ENCODE results near the gene ANP32E.
"Not testable (repeated sequence)": the region's sequence is repeated elsewhere in the genome, so short reads cannot be mapped to it uniquely, and the experiment has no call there.

ANP32E gene

GRCh38 chr1:150237746-150238145 is 1.8 kb upstream of the ANP32E start:
- Histone ChIP-seq H3K36me3 (ENCODE audit: control insufficient read depth in 2 of 2, insufficient read depth in 1 of 2, low read length in 2 of 2) (no peaks in the 10 kb centered on the region), H3K9me3 (ENCODE audit: control insufficient read depth, insufficient read depth, low read depth, low read length) (no peaks in the 10 kb centered on the region), H3K27ac (ENCODE audit: extremely low read depth, low read depth, low read length) (no peak overlapping the region), H3K4me1 (ENCODE audit: control insufficient read depth, insufficient read depth, low read length) (no peaks in the 10 kb centered on the region; the same call in 1 of the 2 replicates), H3K4me3 (ENCODE audit: low read depth, low read length) (no peak overlapping the region)
- CTCF ChIA-PET = interaction anchor here (1.0 kb wide), 1 partner anchor 19 kb away, joined by 3 read pairs; no protein-coding TSS in a partner anchor
- TF ChIP-seq ZNF596 (tag by site-specific recombination; IDR thresholded peaks at IDR 0.05) (no peak), ZNF777 (tag by site-specific recombination; IDR thresholded peaks at IDR 0.05; ENCODE audit: borderline replicate concordance) (no peak), ZNF580 (tag by site-specific recombination; IDR thresholded peaks at IDR 0.05) (no peak), ZNF433 (tag by site-specific recombination; IDR thresholded peaks at IDR 0.05; ENCODE audit: low read depth) (no peak), HIC1 (tag by site-specific recombination; IDR thresholded peaks at IDR 0.05) (no peak), ZNF600 (tag by site-specific recombination; IDR thresholded peaks at IDR 0.05) (no peak), GLIS1 (tag by site-specific recombination; IDR thresholded peaks at IDR 0.05) (no peak), ZBTB17 (tag by site-specific recombination; IDR thresholded peaks at IDR 0.05) (no peak), ZNF664 (tag by site-specific recombination; IDR thresholded peaks at IDR 0.05) (no peak)
- POLR2A ChIA-PET = no interaction called here

- H3K4me3 ChIP-seq (ENCODE audit: low read depth, low read length); POLR2A ChIA-PET; H3K27ac ChIP-seq (ENCODE audit: extremely low read depth, low read depth, low read length): not testable (repeated sequence)
Observed at GRCh38 chr1:150237176-150237575, 1.3 kb upstream of the ANP32E start.

GRCh38 chr1:150236614-150237100 is 745 bp upstream of the ANP32E start:
- Histone ChIP-seq H3K27ac (ENCODE audit: extremely low read depth, low read depth, low read length) (peak overlapping the region; percentile 45), H3K4me1 (ENCODE audit: control insufficient read depth, insufficient read depth, low read length) (no peaks in the 10 kb centered on the region; the same call in 1 of the 2 replicates), H3K9me3 (ENCODE audit: control insufficient read depth, insufficient read depth, low read depth, low read length) (no peaks in the 10 kb centered on the region), H3K4me3 (ENCODE audit: low read depth, low read length) (peak overlapping the region; percentile 89), H3K36me3 (ENCODE audit: control insufficient read depth in 2 of 2, insufficient read depth in 1 of 2, low read length in 2 of 2) (peaks cover 0 to 2% of the 10 kb centered on the region in 2 experiments; a peak in 1 of 3 replicates)
- TF ChIP-seq ZNF664 (tag by site-specific recombination; IDR thresholded peaks at IDR 0.05) = peak; percentile 95
- no peak for TF ChIP-seq ZNF701 (tag by site-specific recombination; IDR thresholded peaks at IDR 0.05)
- TF ChIP-seq ZBTB48 (tag by site-specific recombination; IDR thresholded peaks at IDR 0.05) = no peak
- TF ChIP-seq ZNF596 (tag by site-specific recombination; IDR thresholded peaks at IDR 0.05) = peak; percentile 9; the same call in 1 of the 2 replicates
- ChIA-PET POLR2A (interaction anchor here (0.6 kb wide), 2 partner anchors 12 to 45 kb away, joined by 3 read pairs; no protein-coding TSS in a partner anchor), CTCF (interaction anchor here (1.0 kb wide), 1 partner anchor 20 kb away, joined by 3 read pairs; no protein-coding TSS in a partner anchor)

More at GRCh38 chr1:150237176-150237575, 1.3 kb upstream of the ANP32E start:
- H3K4me1 ChIP-seq (ENCODE audit: control insufficient read depth, insufficient read depth, low read length); H3K36me3 ChIP-seq (ENCODE audit: control insufficient read depth in 2 of 2, insufficient read depth in 1 of 2, low read length in 2 of 2); H3K9me3 ChIP-seq (ENCODE audit: control insufficient read depth, insufficient read depth, low read depth, low read length): not testable (repeated sequence)
- CTCF ChIA-PET = interaction anchor here (1.0 kb wide), 1 partner anchor 19 kb away, joined by 3 read pairs; no protein-coding TSS in a partner anchor
- TF ChIP-seq OVOL3 (tag by site-specific recombination; IDR thresholded peaks at IDR 0.05) = 0 out of 2 replicates have a peak, but pooled peaks have one; percentile 8
- TF ChIP-seq EGR2 (tag by site-specific recombination; IDR thresholded peaks at IDR 0.05; ENCODE audit: low read depth) = 0 out of 2 replicates have a peak, but pooled peaks have one; percentile 27

- ChIA-PET POLR2A (interaction anchor here (0.8 kb wide), 1 partner anchor 128 kb away, joined by 4 read pairs; the partner anchor contains the start of gene RPRD2), CTCF (interaction anchor here (0.6 to 0.8 kb wide), 3 partner anchors 40 to 73 kb away, joined by 3 to 4 read pairs (median 3); no protein-coding TSS in a partner anchor)
- no peaks in the 10 kb centered on the region for H3K9me3 ChIP-seq (ENCODE audit: control insufficient read depth, insufficient read depth, low read depth, low read length)
- H3K4me3 ChIP-seq (ENCODE audit: low read depth, low read length) = peak overlapping the region; percentile 89
- H3K27ac ChIP-seq (ENCODE audit: extremely low read depth, low read depth, low read length) = peak overlapping the region; percentile 82
- H3K36me3 ChIP-seq (ENCODE audit: control insufficient read depth in 2 of 2, insufficient read depth in 1 of 2, low read length in 2 of 2) = peaks cover 10 to 13% of the 10 kb centered on the region in 2 experiments
- H3K4me1 ChIP-seq (ENCODE audit: control insufficient read depth, insufficient read depth, low read length) = no peaks in the 10 kb centered on the region; the same call in 1 of the 2 replicates
- peak; percentile 65 for TF ChIP-seq CTCF (tag by site-specific recombination; IDR thresholded peaks at IDR 0.05)
- TF ChIP-seq ZNF362 (tag by site-specific recombination; IDR thresholded peaks at IDR 0.05) = no peak
- TF ChIP-seq ZNF513 (tag by site-specific recombination; IDR thresholded peaks at IDR 0.05) = 0 out of 2 replicates have a peak, but pooled peaks have one; percentile 62
- TF ChIP-seq ZBTB8A (tag by site-specific recombination; IDR thresholded peaks at IDR 0.05) = no peak
- TF ChIP-seq ZFHX2 (tag by site-specific recombination; conservative IDR thresholded peaks at IDR 0.05) = peak; percentile 88
- TF ChIP-seq GLIS2 (tag by site-specific recombination; IDR thresholded peaks at IDR 0.05) = peak; percentile 81
- peak; percentile 68; the same call in 1 of the 2 replicates for TF ChIP-seq EGR2 (tag by site-specific recombination; IDR thresholded peaks at IDR 0.05; ENCODE audit: low read depth)
Observed at GRCh38 chr1:150235294-150235851, 539 bp downstream of the ANP32E start.

Measured in HEK293 (cell line).